K562 (cell line): ENCODE data around the gene ORC4. TPM values are rescaled to one million over a fixed set of nuclear protein-coding genes. Genes with fewer than 3 reads are reported as not detected.

Source experiments
- ATAC-seq: fragments of 200-7000 bp; cut with Tn5 transposase; 3 replicates; pipeline ENCODE4 v1.9.1; 2020; ENCODE audit warnings: moderate library complexity
- BruUV-seq: library from RNA; stranded (reverse); fragments of 400-500 nt; replicated peaks from 2 replicates; lab custom pipeline; 2021; lab: Mats Ljungman, UMichigan
- CTCF ChIA-PET: fragments of 300-600 bp; formaldehyde crosslinking; extraction: SDS; loops from one replicate; lab custom pipeline; 2021; ENCODE audit warnings: low intra/inter-chr PET ratio; lab: Yijun Ruan, JAX
- POLR2A ChIA-PET: fragments of 300-600, 350-650 bp; sonication (Branson Sonifier 250); formaldehyde crosslinking; extraction: SDS; loops from one replicate; lab custom pipeline; 2021; ENCODE audit warnings: antibody characterized with exemption, inconsistent platforms; lab: Yijun Ruan, JAX
- DNase-seq, 4 experiments: peaks; one replicate each; pipeline versions ENCODE4 v3.0.0 to v3.0.0-alpha.2; 2011 to 2018; ENCODE audit warnings: low spot score in 3 of 4, mixed read lengths in 3 of 4; ENCODE audit errors: extremely low read depth in 1 of 4
- FAIRE-seq: peaks from 2 replicates; lab custom pipeline; 2011; peaks lifted over from hg19 to GRCh38; lab: Jason Lieb, UNC
- H2AFZ ChIP-seq: 2 replicates; pipeline ENCODE4 v1.6.0; 2011; ENCODE audit warnings: low read depth, low read length, control low read depth, inconsistent platforms
- H3K27ac ChIP-seq: fragments of 200-600 bp; 3 replicates; pipeline ENCODE4 v1.8.0; 2011; ENCODE audit warnings: low read depth, mild to moderate bottlenecking, control low read depth, inconsistent platforms, low read length, moderate library complexity, mixed read lengths; ENCODE audit errors: extremely low read depth
- H3K27me3 ChIP-seq, 2 experiments: fragments of 300-600 bp in 1 of 2; 2 replicates in 1 of 2; 3 replicates in 1 of 2; pipeline versions ENCODE4 v1.6.0 to v1.8.0; 2011; ENCODE audit warnings: inconsistent platforms in 2 of 2, low read length in 2 of 2, mild to moderate bottlenecking in 1 of 2, mixed read lengths in 1 of 2, moderate library complexity in 1 of 2; ENCODE audit not compliant: control insufficient read depth in 2 of 2, insufficient read depth in 2 of 2
- H3K36me3 ChIP-seq: fragments of 300-600 bp; 3 replicates; pipeline ENCODE4 v1.8.0; 2011; ENCODE audit warnings: mild to moderate bottlenecking, low read length, inconsistent platforms; ENCODE audit not compliant: control insufficient read depth, insufficient read depth
- H3K4me1 ChIP-seq, 2 experiments: fragments of 200-600 bp in 1 of 2; replicated peaks in 1 of 2; 2 replicates in 1 of 2; 3 replicates in 1 of 2; pipeline versions ENCODE4 v1.5.1 to v1.8.0; 2011; ENCODE audit warnings: inconsistent platforms in 2 of 2, low read length in 2 of 2, mild to moderate bottlenecking in 1 of 2, mixed read lengths in 1 of 2, moderate library complexity in 1 of 2; ENCODE audit not compliant: control insufficient read depth in 2 of 2, insufficient read depth in 2 of 2
- H3K4me2 ChIP-seq: 2 replicates; pipeline ENCODE4 v1.6.1; 2011; ENCODE audit warnings: low read length, control low read depth, inconsistent platforms, mixed read lengths; ENCODE audit not compliant: insufficient read depth
- H3K4me3 ChIP-seq: fragments of 200-600 bp; sonication (generic), shearing (Covaris generic); 2 replicates; pipeline ENCODE4 v1.5.1; 2016; ENCODE audit warnings: control low read depth, inconsistent platforms
- H3K79me2 ChIP-seq: fragments of 200-600 bp; 3 replicates; pipeline ENCODE4 v1.8.0; 2011; ENCODE audit warnings: low read length, inconsistent platforms; ENCODE audit not compliant: control insufficient read depth, insufficient read depth
- H3K9ac ChIP-seq, 2 experiments: 2 replicates each; pipeline versions ENCODE4 v1.6.0 to v1.6.1; 2011; ENCODE audit warnings: low read depth in 2 of 2, low read length in 2 of 2, control low read depth in 1 of 2, inconsistent platforms in 1 of 2, mild to moderate bottlenecking in 1 of 2, mixed read lengths in 1 of 2; ENCODE audit not compliant: insufficient read depth in 1 of 2
- H3K9me1 ChIP-seq: one replicate; pipeline ENCODE4 v1.6.0; 2011; ENCODE audit warnings: inconsistent platforms, mild to moderate bottlenecking, low read length, moderate library complexity; ENCODE audit not compliant: control insufficient read depth, insufficient read depth
- H3K9me3 ChIP-seq: replicated peaks from 2 replicates; pipeline ENCODE4 v1.5.1; 2011; ENCODE audit warnings: low read depth, low read length, inconsistent platforms; ENCODE audit not compliant: control insufficient read depth, insufficient read depth
- H4K20me1 ChIP-seq: replicated peaks from 2 replicates; pipeline ENCODE4 v1.6.1; 2011; ENCODE audit warnings: low read length, inconsistent platforms, mixed read lengths; ENCODE audit not compliant: control insufficient read depth, insufficient read depth
- ARID3A ChIP-seq: IDR thresholded peaks from 2 replicates; pipeline ENCODE4 v1.6.1; 2012; ENCODE audit warnings: low read depth, low read length, improper control_type of control experiment, borderline replicate concordance
- HNRNPUL1 ChIP-seq: fragments of 200-400 bp; formaldehyde crosslinking; IDR thresholded peaks from 2 replicates; pipeline ENCODE4 v1.6.1; 2017; ENCODE audit warnings: low read length
- POLR3G ChIP-seq: IDR thresholded peaks from 2 replicates; pipeline ENCODE4 v1.6.1; 2011; ENCODE audit not compliant: insufficient read length, insufficient replicate concordance; ENCODE audit errors: extremely low read depth
- RFX7 ChIP-seq: fragments of 250-450 bp; sonication (Bioruptor Pico); IDR thresholded peaks from 2 replicates; pipeline ENCODE4 v1.5.1; 2021; ENCODE audit warnings: mild to moderate bottlenecking
- RNF2 ChIP-seq: sonication (generic); IDR thresholded peaks from 2 replicates; pipeline ENCODE4 v1.6.1; 2016
- TAF7 ChIP-seq: fragments of 450-650 bp; IDR thresholded peaks from 2 replicates; pipeline ENCODE4 v1.6.1; 2016; ENCODE audit warnings: missing genetic modification characterization, missing compliant biosample characterization
- YBX1 ChIP-seq: fragments of 450-650 bp; IDR thresholded peaks from 2 replicates; pipeline ENCODE4 v1.7.1; 2016; ENCODE audit warnings: mild to moderate bottlenecking
- ZNF354B ChIP-seq: fragments of 250-450 bp; sonication (Bioruptor Pico); IDR thresholded peaks from 2 replicates; pipeline ENCODE4 v1.4.0; 2020
- WGBS: fragments of 100-300 bp; shearing (Covaris generic); methylation state at CpG from one replicate; pipeline ENCODE4 v1.1.6; 2016; ENCODE audit warnings: low coverage, mixed read lengths; ENCODE audit not compliant: insufficient coverage; ENCODE audit errors: missing lambda C conversion rate; 5-methylcytosine and 5-hydroxymethylcytosine counted together
- in situ Hi-C: fragments of 300-500 bp; cut with MboI; formaldehyde crosslinking; loops from 4 replicates; pipeline ENCODE4 v1.15.0; 2018; ENCODE audit warnings: inconsistent platforms, mixed read lengths
- intact Hi-C: fragments of 100-400 bp; cut with micrococcal nuclease; formaldehyde crosslinking; loops from 2 replicates; pipeline ENCODE4 v1.14.2; 2022
- polyA plus RNA-seq, 8 experiments: library from polyadenylated mRNA; depleted of rRNA in 4 of 8; stranded (reverse) in 5 of 8; unstranded in 3 of 8; fragments of >200 nt; fragmentation: Nextera tagmentation in 2 of 8; fragmentation: Illumina TruSeq in 1 of 8; extraction: Ambion mirVana in 2 of 8; extraction: Trizol in 1 of 8; gene quantifications; 2 replicates each; pipeline versions ENCODE4 v1.2.1 to v1.2.3, GENCODE V29; 2011 to 2014; ENCODE audit warnings: inconsistent platforms in 1 of 8, missing spikeins in 1 of 8
- total RNA-seq, 7 experiments: library from RNA; depleted of rRNA in 6 of 7; stranded (reverse); fragments of >200 nt in 6 of 7; fragmentation: Illumina TruSeq in 2 of 7; extraction: Trizol in 2 of 7; gene quantifications; 2 replicates each; pipeline versions ENCODE4 v1.2.1 to v1.2.3, GENCODE V29; 2011 to 2021; ENCODE audit warnings: low replicate concordance in 1 of 7
- TF ChIP-seq, protein P1 (sequence below): sonication (generic); formaldehyde crosslinking; IDR thresholded peaks from 2 replicates; pipeline ENCODE4 v1.8.0; 2022; ENCODE audit warnings: missing genetic modification reagents, mild to moderate bottlenecking, borderline replicate concordance

ORC4 gene
- total and polyA plus RNA-seq, 9 of the 15 experiments (the other 6 are each of a cell fraction or from before 2014, with no cell fraction given) = 58.6 to 100 (median 70.5) TPM

GRCh38 chr2:147968571-147968970, 52.0 kb downstream of the ORC4 start:
- no peak for ATAC-seq
- no TSS peak for BruUV-seq
- POLR2A ChIA-PET = no interaction called here
- Histone ChIP-seq H4K20me1 (no peaks in the 10 kb centered on the region), H3K4me1 (no peaks in the 10 kb centered on the region), H3K27me3 (no peaks in the 10 kb centered on the region), H3K9ac (no peak overlapping the region), H3K36me3 (peaks cover 14% of the 10 kb centered on the region; the same call in 2 of the 3 replicates), H3K4me2 (no peak overlapping the region), H2AFZ (no peak overlapping the region), H3K79me2 (peaks cover 3% of the 10 kb centered on the region; the same call in 1 of the 3 replicates), H3K4me3 (no peak overlapping the region), H3K27ac (no peak overlapping the region), H3K9me3 (0 out of 2 replicates have a peak, but pooled peaks cover 2% of the 10 kb centered on the region), H3K9me1 (no peaks in the 10 kb centered on the region)
- CTCF ChIA-PET = no interaction called here
- no peak for FAIRE-seq
- intact Hi-C loops = no loop called here
- TF ChIP-seq HNRNPUL1 (no peak), RFX7 (CRISPR knock-in tag) (no peak), ZNF354B (CRISPR knock-in tag) (no peak), RNF2 (no peak), YBX1 (no peak), TAF7 (tag) (no peak), ARID3A (no peak), POLR3G (no peak)
- TF ChIP-seq, protein P1, sequence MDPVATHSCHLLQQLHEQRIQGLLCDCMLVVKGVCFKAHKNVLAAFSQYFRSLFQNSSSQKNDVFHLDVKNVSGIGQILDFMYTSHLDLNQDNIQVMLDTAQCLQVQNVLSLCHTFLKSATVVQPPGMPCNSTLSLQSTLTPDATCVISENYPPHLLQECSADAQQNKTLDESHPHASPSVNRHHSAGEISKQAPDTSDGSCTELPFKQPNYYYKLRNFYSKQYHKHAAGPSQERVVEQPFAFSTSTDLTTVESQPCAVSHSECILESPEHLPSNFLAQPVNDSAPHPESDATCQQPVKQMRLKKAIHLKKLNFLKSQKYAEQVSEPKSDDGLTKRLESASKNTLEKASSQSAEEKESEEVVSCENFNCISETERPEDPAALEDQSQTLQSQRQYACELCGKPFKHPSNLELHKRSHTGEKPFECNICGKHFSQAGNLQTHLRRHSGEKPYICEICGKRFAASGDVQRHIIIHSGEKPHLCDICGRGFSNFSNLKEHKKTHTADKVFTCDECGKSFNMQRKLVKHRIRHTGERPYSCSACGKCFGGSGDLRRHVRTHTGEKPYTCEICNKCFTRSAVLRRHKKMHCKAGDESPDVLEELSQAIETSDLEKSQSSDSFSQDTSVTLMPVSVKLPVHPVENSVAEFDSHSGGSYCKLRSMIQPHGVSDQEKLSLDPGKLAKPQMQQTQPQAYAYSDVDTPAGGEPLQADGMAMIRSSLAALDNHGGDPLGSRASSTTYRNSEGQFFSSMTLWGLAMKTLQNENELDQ (CRISPR knock-in tag) = no peak
- WGBS = 83% methylated on average over 2 of the region's 2 CpGs
- in situ Hi-C loops = no loop called here
- no peak for DNase-seq
